ENCODE measurements around the gene DHX16.

The DHX16 gene

GRCh38 chr6:30654798-30655742 is 17.7 kb downstream of the DHX16 start:
- H3K4me3 ChIP-seq (ENCODE audit: low read depth, low read length), result no peak overlapping the region
- TF ChIP-seq CTCF (IDR thresholded peaks at IDR 0.05), result no peak
- H2AFZ ChIP-seq, result no peak overlapping the region
- H3K36me3 ChIP-seq (ENCODE audit: control insufficient read depth, insufficient read depth, low read length), result no peaks in the 10 kb centered on the region
- no peaks in the 10 kb centered on the region for H3K79me2 ChIP-seq
- no peak overlapping the region for H3K4me2 ChIP-seq (ENCODE audit: low read length)
- no peaks in the 10 kb centered on the region for H3K9me3 ChIP-seq (ENCODE audit: control insufficient read depth, low read length)
- H3K27me3 ChIP-seq (ENCODE audit: control insufficient read depth, insufficient read depth, low read length), result no peaks in the 10 kb centered on the region
- H3K9ac ChIP-seq, result no peak overlapping the region
- H3K4me1 ChIP-seq, result no peaks in the 10 kb centered on the region
- no peak overlapping the region for H3K27ac ChIP-seq

- Histone ChIP-seq H3K27me3 (ENCODE audit: control insufficient read depth, insufficient read depth, low read length) (no peaks in the 10 kb centered on the region), H3K36me3 (ENCODE audit: control insufficient read depth, insufficient read depth, low read length) (no peaks in the 10 kb centered on the region), H3K79me2 (peaks cover 18% of the 10 kb centered on the region), H3K4me2 (ENCODE audit: low read length) (no peak overlapping the region), H3K27ac (no peak overlapping the region), H3K4me1 (peaks cover 5% of the 10 kb centered on the region), H3K9me3 (ENCODE audit: control insufficient read depth, low read length) (no peaks in the 10 kb centered on the region), H2AFZ (no peak overlapping the region), H3K4me3 (ENCODE audit: low read depth, low read length) (no peak overlapping the region), H3K9ac (no peak overlapping the region)
- TF ChIP-seq CTCF (IDR thresholded peaks at IDR 0.05), result no peak
Measured at GRCh38 chr6:30651143-30651542, 21.7 kb downstream of the DHX16 start.

DNA sequence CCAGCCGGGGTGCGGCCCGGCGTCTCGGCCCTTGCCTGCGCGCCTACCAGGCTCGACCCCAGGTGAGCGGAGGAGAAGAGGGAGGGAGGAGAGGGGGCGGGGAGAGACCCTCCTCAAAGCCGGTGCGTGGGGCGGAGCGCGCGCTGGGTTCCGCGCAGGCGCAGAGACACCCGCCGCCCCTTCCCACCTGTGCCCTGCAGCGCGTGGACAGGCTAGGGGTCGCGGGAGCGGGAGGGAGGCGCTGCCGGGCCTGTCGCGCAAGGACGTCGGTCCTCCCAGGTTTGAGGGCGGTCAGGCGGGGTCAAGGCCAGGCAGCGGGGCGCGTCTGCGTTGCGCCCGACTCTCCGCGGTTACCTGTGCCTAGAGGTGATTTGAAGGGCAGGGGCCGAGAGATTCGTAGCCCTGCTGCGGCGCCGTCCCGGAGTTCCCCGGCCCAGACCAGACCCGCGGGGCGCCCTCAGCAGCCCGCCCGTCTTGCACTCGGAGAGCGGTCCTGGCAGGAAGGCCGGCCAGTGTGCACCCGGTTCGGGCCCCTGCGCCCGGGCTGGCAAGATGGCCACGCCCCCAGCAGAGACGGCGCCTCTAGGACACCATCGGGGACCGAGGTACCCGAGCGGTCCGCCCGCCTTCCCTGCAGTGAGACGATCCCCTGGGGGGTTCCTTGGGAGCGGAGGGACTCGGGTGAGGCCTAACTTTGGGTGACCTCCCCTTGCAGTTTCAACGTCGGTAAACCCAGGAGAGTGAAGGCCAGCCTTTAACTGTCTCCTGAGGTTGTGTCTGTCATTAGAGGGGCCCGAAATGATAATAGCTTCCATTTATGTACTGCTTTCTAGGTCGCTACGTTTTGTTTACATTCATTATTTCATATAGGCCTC is 25.3 kb downstream of the DHX16 start:
- Histone ChIP-seq H3K79me2 (peaks cover 25% of the 10 kb centered on the region), H3K27me3 (ENCODE audit: control insufficient read depth, insufficient read depth, low read length) (no peaks in the 10 kb centered on the region), H3K36me3 (ENCODE audit: control insufficient read depth, insufficient read depth, low read length) (no peaks in the 10 kb centered on the region), H3K9me3 (ENCODE audit: control insufficient read depth, low read length) (no peaks in the 10 kb centered on the region), H3K4me2 (ENCODE audit: low read length) (peak overlapping the region; percentile 70), H3K4me1 (peaks cover 9% of the 10 kb centered on the region), H2AFZ (peak overlapping the region; percentile 100), H3K4me3 (ENCODE audit: low read depth, low read length) (peak overlapping the region; percentile 96), H3K9ac (peak overlapping the region; percentile 93), H3K27ac (peak overlapping the region; percentile 95)
- TF ChIP-seq CTCF (IDR thresholded peaks at IDR 0.05), result no peak

DNA sequence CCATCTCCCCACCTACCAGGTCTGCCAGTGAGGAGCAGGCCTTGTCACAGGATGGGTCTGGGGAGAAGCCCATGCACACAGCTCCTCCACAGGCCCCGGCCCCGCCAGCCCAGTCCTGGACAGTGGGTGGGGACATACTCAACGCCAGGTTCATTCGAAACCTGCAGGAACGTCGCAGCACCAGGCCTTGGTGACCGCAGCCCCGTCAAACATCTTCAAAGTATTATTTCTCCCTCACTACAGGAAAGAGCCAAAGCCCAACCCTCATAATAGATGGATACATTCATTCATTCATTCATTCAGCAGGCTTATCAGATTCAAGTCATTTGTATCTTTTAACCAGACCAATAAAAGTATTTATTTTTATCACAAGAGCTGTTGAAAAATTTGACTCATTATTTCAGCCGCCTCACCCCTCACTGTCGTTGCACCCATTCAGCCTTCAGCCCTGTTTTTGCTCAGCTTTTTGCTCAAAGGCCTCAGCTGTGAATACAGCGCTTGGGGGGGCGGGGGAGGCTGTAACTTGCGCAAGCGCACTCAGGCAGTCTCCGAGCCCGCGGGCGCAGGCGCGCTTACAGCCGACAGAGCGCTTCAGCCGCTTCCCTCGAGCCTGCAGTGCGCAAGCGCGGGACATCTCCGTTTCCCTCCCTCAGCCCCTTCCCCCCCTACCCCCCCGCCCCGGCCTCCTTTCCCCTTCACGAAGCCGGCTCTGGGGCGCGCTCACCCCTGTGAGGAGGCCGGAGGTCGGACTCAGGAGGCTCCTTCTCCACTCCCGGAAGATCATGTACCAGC is 26.2 kb downstream of the DHX16 start, which contains the start of gene C6orf136:
TSS of gene C6orf136 (plus strand) at position 684 of the 792 bp plus-strand sequence. CDS start at position 783, 99 bp downstream.
- Histone ChIP-seq H3K4me2 (ENCODE audit: low read length) (peak within 1 kb of the TSS; percentile 70), H3K4me1 (peaks cover 9% of the 10 kb centered on the region), H3K79me2 (peaks cover 30% of the 10 kb centered on the region), H3K9ac (peak within 1 kb of the TSS; percentile 93), H3K4me3 (ENCODE audit: low read depth, low read length) (peak within 1 kb of the TSS; percentile 96), H3K36me3 (ENCODE audit: control insufficient read depth, insufficient read depth, low read length) (no peaks in the 10 kb centered on the region), H3K27me3 (ENCODE audit: control insufficient read depth, insufficient read depth, low read length) (no peaks in the 10 kb centered on the region), H3K9me3 (ENCODE audit: control insufficient read depth, low read length) (no peaks in the 10 kb centered on the region), H2AFZ (peak within 1 kb of the TSS; percentile 100), H3K27ac (peak within 1 kb of the TSS; percentile 95)
- no peak for TF ChIP-seq CTCF (IDR thresholded peaks at IDR 0.05)

All from parathyroid adenoma (tissue), 2 donors.